ENCODE results near the gene ENAM. TPM values are rescaled to one million over a fixed set of nuclear protein-coding genes. Genes with fewer than 3 reads are reported as not detected.

Gene ENAM
- total and polyA plus RNA-seq, 9 of the 15 experiments (the other 6 are each of a cell fraction or from before 2014, with no cell fraction given): 0.04 to 0.09 (median 0.04) TPM; not detected in 6

DNA sequence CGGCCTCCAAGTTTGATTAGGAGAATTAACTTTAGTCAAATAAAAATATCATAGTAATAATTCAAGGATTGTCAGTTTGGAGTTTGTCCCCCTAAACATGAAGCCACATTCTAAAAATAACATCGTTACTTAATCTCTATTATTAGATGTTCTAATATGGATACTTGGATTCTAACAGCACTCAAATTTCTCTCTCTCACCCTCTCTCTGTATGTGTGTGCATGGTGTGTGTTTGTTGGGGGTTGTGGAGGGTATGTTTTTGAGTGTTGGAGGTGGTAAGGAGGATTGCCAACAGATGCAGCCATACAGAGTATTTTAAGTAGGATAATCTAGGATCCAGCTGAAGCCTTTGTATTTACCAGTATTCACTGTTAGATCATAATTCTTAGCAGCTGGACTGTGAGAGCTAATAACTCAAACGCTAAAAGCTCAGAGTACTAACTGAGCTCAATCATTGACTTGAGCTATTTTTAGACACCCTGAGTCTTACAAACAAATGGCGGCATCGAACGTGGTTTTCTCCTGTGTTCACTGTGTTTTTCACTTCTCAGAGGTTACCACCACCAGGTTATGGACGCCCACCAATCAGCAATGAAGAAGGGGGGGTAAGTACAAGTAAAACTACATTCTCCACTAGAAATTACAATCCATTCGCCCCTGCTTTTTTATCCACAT, 8.8 kb downstream of the ENAM start:
- H3K4me3 ChIP-seq: no peak overlapping the region
- peak overlapping the region; percentile 73 for H2AFZ ChIP-seq (ENCODE audit: low read depth, low read length)
- H3K36me3 ChIP-seq (ENCODE audit: control insufficient read depth, insufficient read depth, low read length): no peaks in the 10 kb centered on the region
- BruUV-seq (replicated peaks): no TSS peak
- H3K9me1 ChIP-seq (ENCODE audit: control insufficient read depth, insufficient read depth, low read length): no peaks in the 10 kb centered on the region
- ATAC-seq: peak; percentile 41; the same call in 2 of the 3 replicates
- no peak overlapping the region for H3K27ac ChIP-seq (ENCODE audit: extremely low read depth, low read depth, low read length)
- peak; percentile 85 for TF ChIP-seq ZNF134 (CRISPR knock-in tag; conservative IDR thresholded peaks at IDR 0.05)
- TF ChIP-seq HDAC2 (IDR thresholded peaks at IDR 0.05): no peak
- TF ChIP-seq POLR3A (IDR thresholded peaks at IDR 0.05; ENCODE audit: borderline replicate concordance, extremely low read depth, insufficient read depth, insufficient read length): no peak
- peak; percentile 87 for TF ChIP-seq MEF2D (tag; conservative IDR thresholded peaks at IDR 0.05; ENCODE audit: low read depth)
- peak in 1 of 3 experiments; percentile 12 for TF ChIP-seq YY1 (IDR thresholded peaks at IDR 0.05; ENCODE audit: borderline replicate concordance in 1 of 3, control insufficient read depth in 1 of 3, extremely low read depth in 1 of 3, insufficient read depth in 3 of 3, insufficient read length in 1 of 3, insufficient replicate concordance in 2 of 3, low read depth in 1 of 3, low read length in 2 of 3)
- TF ChIP-seq MEF2A (IDR thresholded peaks at IDR 0.05; ENCODE audit: control insufficient read depth, low read depth, low read length): peak; percentile 58; the same call in 1 of the 2 replicates
- TF ChIP-seq THRA (IDR thresholded peaks at IDR 0.05): no peak
- no peak for TF ChIP-seq PCBP2 (IDR thresholded peaks at IDR 0.05; ENCODE audit: low read depth, low read length, poor library complexity, severe bottlenecking)
- TF ChIP-seq PBX2 (CRISPR knock-in tag; IDR thresholded peaks at IDR 0.05; ENCODE audit: low read depth): no peak
- peak; percentile 51 for TF ChIP-seq PBX2 (tag; conservative IDR thresholded peaks at IDR 0.05; ENCODE audit: low read depth)
- TF ChIP-seq GTF2F1 (IDR thresholded peaks at IDR 0.05; ENCODE audit: low read depth, low read length): no peak
- TF ChIP-seq GTF2E2 (tag; IDR thresholded peaks at IDR 0.05): no peak
- TF ChIP-seq POLR2H (tag; IDR thresholded peaks at IDR 0.05; ENCODE audit: low read depth): no peak
- no peak for TF ChIP-seq NFYB (IDR thresholded peaks at IDR 0.05; ENCODE audit: extremely low read depth, insufficient read length)
- H3K4me2 ChIP-seq (ENCODE audit: insufficient read depth, low read length): no peak overlapping the region
- WGBS (ENCODE audit: insufficient coverage, low coverage, missing lambda C conversion rate): 9% methylated on average over 8 of the region's 8 CpGs
- ChIA-PET CTCF (ENCODE audit: low intra/inter-chr PET ratio) (interaction anchor here (0.6 kb wide), 1 partner anchor 373 kb away, joined by 6 read pairs; no protein-coding TSS in a partner anchor), POLR2A (interaction anchor here (0.6 to 1.2 kb wide), 4 partner anchors 13 to 934 kb away, joined by 3 to 4 read pairs (median 4); no protein-coding TSS in a partner anchor)
- no peak for DNase-seq (ENCODE audit: extremely low read depth in 1 of 4, low spot score in 3 of 4)
- no peaks in the 10 kb centered on the region for H4K20me1 ChIP-seq (replicated peaks; ENCODE audit: control insufficient read depth, insufficient read depth, low read length)
- H3K9me3 ChIP-seq (replicated peaks; ENCODE audit: control insufficient read depth, insufficient read depth, low read depth, low read length): no peaks in the 10 kb centered on the region
- in situ Hi-C loops (cut with MboI) (no loop called here), intact Hi-C loops (cut with micrococcal nuclease) (no loop called here)
- no peaks in the 10 kb centered on the region; a peak in 1 of 5 replicates for H3K4me1 ChIP-seq (replicated peaks in 1 of 2; ENCODE audit: control insufficient read depth in 2 of 2, insufficient read depth in 2 of 2, low read length in 2 of 2)
- H3K27me3 ChIP-seq (ENCODE audit: control insufficient read depth in 2 of 2, insufficient read depth in 2 of 2, low read length in 2 of 2): no peaks in the 10 kb centered on the region
- no peaks in the 10 kb centered on the region for H3K79me2 ChIP-seq (ENCODE audit: control insufficient read depth, insufficient read depth, low read length)
- FAIRE-seq: no peak
- no peak overlapping the region for H3K9ac ChIP-seq (ENCODE audit: insufficient read depth in 1 of 2, low read depth in 2 of 2, low read length in 2 of 2)

Measured in K562 (cell line).